ENCODE results near the gene SNX2.

The SNX2 gene

DNA sequence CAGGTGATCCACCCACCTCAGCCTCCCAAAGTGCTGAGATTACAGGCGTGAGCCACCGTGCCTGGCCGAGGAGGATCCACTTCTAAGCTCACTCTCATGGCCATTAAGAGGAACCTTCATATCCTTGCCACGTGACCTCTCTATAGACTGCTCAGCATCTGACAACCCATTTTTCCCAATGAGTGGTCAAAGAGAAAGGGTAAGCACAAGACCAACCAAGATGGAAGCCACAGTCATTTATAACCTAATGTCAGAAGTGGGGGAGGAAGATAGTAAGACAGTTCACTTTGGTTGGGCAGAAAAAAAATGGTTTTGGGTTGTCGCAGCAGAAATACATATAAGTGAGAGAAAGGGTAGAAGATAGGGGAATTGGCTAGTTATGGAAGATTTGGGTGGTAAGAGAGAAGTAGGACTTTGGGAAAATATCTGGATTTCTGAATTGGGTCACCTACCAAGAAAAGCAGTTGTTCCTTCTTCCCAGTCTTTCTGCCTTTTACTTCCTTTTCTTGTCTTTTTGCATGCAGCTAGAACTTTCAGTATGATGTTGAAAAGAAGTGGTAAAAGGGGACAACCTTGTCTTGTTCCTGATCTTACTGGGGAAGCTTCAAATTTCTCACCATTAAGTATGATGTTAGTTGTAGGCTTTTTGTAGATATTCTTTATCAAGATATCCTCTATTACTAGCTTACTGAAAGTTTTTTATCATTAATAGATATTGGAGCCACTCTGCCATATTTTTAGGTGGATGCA is 15.6 kb downstream of the SNX2 start:
- no peak for TF ChIP-seq CTCF (IDR thresholded peaks at IDR 0.05; ENCODE audit: insufficient read depth, low read depth, low read length, missing control alignments)
- no peak for DNase-seq (ENCODE audit: low read depth)
- H3K4me3 ChIP-seq (ENCODE audit: low read length): no peak overlapping the region

DNA sequence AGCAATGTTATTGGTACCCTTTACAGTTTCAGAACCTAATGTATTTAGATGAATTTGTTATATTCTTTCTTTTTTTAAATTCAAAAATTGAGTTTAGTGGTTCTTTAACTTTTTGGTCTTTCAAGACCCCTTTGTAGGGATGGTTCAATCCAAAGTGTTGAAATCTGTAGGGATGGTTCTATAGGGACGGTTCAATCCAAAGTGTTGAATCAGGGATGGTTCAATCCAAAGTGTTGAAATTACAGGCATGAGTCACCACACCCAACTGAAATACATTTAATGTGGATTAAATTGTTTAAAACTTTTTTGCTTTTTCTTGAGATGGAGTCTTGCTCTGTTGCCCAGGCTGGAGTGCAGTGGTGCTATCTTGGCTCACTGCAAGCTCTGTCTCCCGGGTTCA is 30.6 kb downstream of the SNX2 start:
- no peak overlapping the region for H3K4me3 ChIP-seq (ENCODE audit: low read length)
- DNase-seq (ENCODE audit: low read depth): peak; percentile 71
- TF ChIP-seq CTCF (IDR thresholded peaks at IDR 0.05; ENCODE audit: insufficient read depth, low read depth, low read length, missing control alignments): no peak

GRCh38 chr5:122810405-122810804 is 35.5 kb downstream of the SNX2 start:
- no peak overlapping the region for H3K4me3 ChIP-seq (ENCODE audit: low read length)
- DNase-seq (ENCODE audit: low read depth): no peak
- no peak for TF ChIP-seq CTCF (IDR thresholded peaks at IDR 0.05; ENCODE audit: insufficient read depth, low read depth, low read length, missing control alignments)

DNA sequence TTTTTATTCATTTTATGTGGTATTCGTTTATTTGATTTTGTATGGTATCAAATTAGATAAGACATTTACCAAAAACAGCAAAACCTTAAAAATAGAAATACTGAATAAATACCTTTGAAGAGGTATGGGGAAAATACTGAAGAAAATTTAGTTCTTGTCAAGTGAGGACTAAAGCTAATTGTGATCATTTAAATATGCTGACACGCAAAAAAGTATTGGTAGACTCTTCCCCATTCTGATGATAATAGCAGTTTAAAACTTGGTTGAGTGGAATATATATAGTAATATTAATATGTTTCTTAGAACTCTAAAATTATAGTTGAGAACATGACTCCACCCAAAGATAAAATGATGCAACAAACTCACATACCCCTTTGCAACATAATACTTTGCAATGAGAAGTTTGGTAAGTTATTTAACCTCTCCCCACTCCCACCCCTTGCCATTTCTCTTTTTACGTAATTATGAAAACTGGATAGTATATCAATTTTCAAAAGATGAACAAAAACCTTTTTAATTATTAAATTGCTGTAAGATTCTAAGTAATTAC is 40.4 kb downstream of the SNX2 start:
- no peak for TF ChIP-seq CTCF (IDR thresholded peaks at IDR 0.05; ENCODE audit: insufficient read depth, low read depth, low read length, missing control alignments)
- DNase-seq (ENCODE audit: low read depth): no peak
- no peak overlapping the region for H3K4me3 ChIP-seq (ENCODE audit: low read length)

GRCh38 chr5:122816756-122817155 is 41.9 kb downstream of the SNX2 start:
- DNase-seq (ENCODE audit: low read depth): no peak
- TF ChIP-seq CTCF (IDR thresholded peaks at IDR 0.05; ENCODE audit: insufficient read depth, low read depth, low read length, missing control alignments): no peak
- no peak overlapping the region for H3K4me3 ChIP-seq (ENCODE audit: low read length)

- no peak for DNase-seq (ENCODE audit: low read depth)
- H3K4me3 ChIP-seq (ENCODE audit: low read length): no peak overlapping the region
- TF ChIP-seq CTCF (IDR thresholded peaks at IDR 0.05; ENCODE audit: insufficient read depth, low read depth, low read length, missing control alignments): no peak
Observed at GRCh38 chr5:122831984-122832383, 57.1 kb downstream of the SNX2 start.

GRCh38 chr5:122835681-122836080 is 60.8 kb downstream of the SNX2 start:
- DNase-seq (ENCODE audit: low read depth): no peak
- TF ChIP-seq CTCF (IDR thresholded peaks at IDR 0.05; ENCODE audit: insufficient read depth, low read depth, low read length, missing control alignments): no peak
- H3K4me3 ChIP-seq (ENCODE audit: low read length): no peak overlapping the region
